PC-9 (cell line): ENCODE results near the gene BARD1. TPM values are rescaled to one million over a fixed set of nuclear protein-coding genes. Genes with fewer than 3 reads are reported as not detected.

Experiments
- Bru-seq: library from RNA; stranded (reverse); fragments of 400-500 nt; gene quantifications from one replicate; lab custom pipeline; 2021; lab: Mats Ljungman, UMichigan
- BruChase-seq, 2 experiments: library from RNA; stranded (reverse); fragments of 400-500 nt; gene quantifications; one replicate each; lab custom pipeline; 2021; lab: Mats Ljungman, UMichigan
- BruUV-seq: library from RNA; stranded (reverse); fragments of 400-500 nt; replicated peaks from 2 replicates; lab custom pipeline; 2021; lab: Mats Ljungman, UMichigan
- CTCF ChIA-PET: fragments of 300-600 bp; sonication (Branson Sonifier 250); formaldehyde crosslinking; loops from one replicate; lab custom pipeline; 2022; ENCODE audit warnings: antibody characterized with exemption; lab: Charles Lee
- POLR2A ChIA-PET: fragments of 300-600 bp; sonication (Branson Sonifier 250); formaldehyde crosslinking; loops from one replicate; lab custom pipeline; 2022; ENCODE audit warnings: antibody characterized with exemption; ENCODE audit not compliant: unreplicated experiment; lab: Charles Lee
- DNase-seq, 2 experiments: peaks; one replicate each; pipeline versions ENCODE4 v3.0.0 to v3.0.0-alpha.2; 2015 to 2022; ENCODE audit warnings: mixed read lengths in 1 of 2
- H2AFZ ChIP-seq: fragments of 200-600 bp; sonication (generic); 2 replicates; pipeline ENCODE4 v1.8.1; 2017; ENCODE audit warnings: antibody characterized with exemption
- H3F3A ChIP-seq: fragments of 200-600 bp; sonication (generic); 2 replicates; pipeline ENCODE4 v1.8.1; 2017; ENCODE audit warnings: antibody characterized with exemption, mild to moderate bottlenecking, low read depth; ENCODE audit not compliant: insufficient read depth
- H3K27ac ChIP-seq: fragments of 200-600 bp; sonication (generic); 2 replicates; pipeline ENCODE4 v1.6.1; 2016; ENCODE audit warnings: mixed run types
- H3K27me3 ChIP-seq: fragments of 200-600 bp; sonication (generic); 2 replicates; pipeline ENCODE4 v1.6.1; 2016; ENCODE audit warnings: low read depth, mixed run types; ENCODE audit not compliant: insufficient read depth
- H3K36me3 ChIP-seq: fragments of 200-600 bp; sonication (generic); 2 replicates; pipeline ENCODE4 v1.6.1; 2016; ENCODE audit warnings: low read depth, mixed run types
- H3K4me1 ChIP-seq: fragments of 200-600 bp; sonication (generic); replicated peaks from 2 replicates; pipeline ENCODE4 v1.6.1; 2016; ENCODE audit warnings: mixed run types; ENCODE audit not compliant: insufficient read depth
- H3K4me2 ChIP-seq: fragments of 200-600 bp; sonication (generic); 2 replicates; pipeline ENCODE4 v1.6.1; 2017; ENCODE audit warnings: mixed run types
- H3K4me3 ChIP-seq: fragments of 200-600 bp; sonication (generic); 2 replicates; pipeline ENCODE4 v1.6.1; 2016; ENCODE audit warnings: mixed run types
- H3K79me2 ChIP-seq: fragments of 200-600 bp; sonication (generic); 2 replicates; pipeline ENCODE4 v1.6.1; 2017; ENCODE audit warnings: low read depth, mixed run types
- H3K9me2 ChIP-seq: fragments of 200-600 bp; sonication (generic); 2 replicates; pipeline ENCODE4 v1.8.1; 2017; ENCODE audit warnings: mild to moderate bottlenecking; ENCODE audit not compliant: insufficient read depth
- H3K9me3 ChIP-seq: fragments of 200-600 bp; sonication (generic); 2 replicates; pipeline ENCODE4 v1.8.1; 2016; ENCODE audit warnings: low read depth; ENCODE audit not compliant: insufficient read depth
- H4K20me1 ChIP-seq: fragments of 200-600 bp; sonication (generic); 2 replicates; pipeline ENCODE4 v1.8.1; 2017; ENCODE audit not compliant: insufficient read depth
- CTCF ChIP-seq: fragments of 200-600 bp; sonication (generic); conservative IDR thresholded peaks from 2 replicates; pipeline ENCODE4 v1.6.1; 2017; ENCODE audit warnings: mixed run types, antibody characterized with exemption, mild to moderate bottlenecking, moderate library complexity
- EZH2 ChIP-seq: fragments of 200-600 bp; sonication (generic); IDR thresholded peaks from 2 replicates; pipeline ENCODE4 v1.8.0; 2017; ENCODE audit warnings: antibody characterized with exemption, low read depth
- intact Hi-C: fragments of 100-400 bp; cut with micrococcal nuclease; formaldehyde crosslinking; loops from one replicate; pipeline ENCODE4 v1.10.0; 2022; ENCODE audit not compliant: unreplicated experiment
- long read RNA-seq: library from polyadenylated mRNA; stranded (forward); transcript quantifications from one replicate; pipeline ENCODE4 v2.0.0, GENCODE V29; 2022
- total RNA-seq: library from RNA; stranded (reverse); gene quantifications from 2 replicates; pipeline ENCODE4 v1.2.3, GENCODE V29; 2021

The BARD1 gene
- total RNA-seq: 29.1 and 42.0 TPM in 2 replicates
- percentile 96 among the genes with signal in this experiment for Bru-seq, nascent RNA
- percentile 92 among the genes with signal in this experiment for BruChase-seq, experiment 1, labeled RNA remaining after a 2-hour chase
- percentile 77 among the genes with signal in this experiment for BruChase-seq, experiment 2, labeled RNA remaining after a 6-hour chase
- long read RNA-seq, full-length matches to known transcripts: 22 of 29 reads
- long read RNA-seq, partial matches to known transcripts: 1 of 29 reads
- long read RNA-seq, other reads (novel, unspliced or antisense): 6 of 29 reads

- Histone ChIP-seq H4K20me1 (no peaks in the 10 kb centered on the region), H3K79me2 (peaks cover 48% of the 10 kb centered on the region), H3K27me3 (no peaks in the 10 kb centered on the region), H3K36me3 (no peaks in the 10 kb centered on the region), H3K4me2 (peak within 1 kb of the TSS; percentile 96), H3K9me2 (no peaks in the 10 kb centered on the region), H2AFZ (peak within 1 kb of the TSS; percentile 99), H3K4me1 (peaks cover 35% of the 10 kb centered on the region), H3K9me3 (no peaks in the 10 kb centered on the region), H3K4me3 (peak within 1 kb of the TSS; percentile 75), H3F3A (peaks cover 11% of the 10 kb centered on the region), H3K27ac (peak within 1 kb of the TSS; percentile 83)
- TF ChIP-seq CTCF (no peak), EZH2 (no peak)
- intact Hi-C loops: loop anchor here (5.0 kb wide), 2 partner anchors 638 to 1657 kb away; partner anchors contain the start of gene IKZF2
- ChIA-PET POLR2A (interaction anchor here (0.6 kb wide), 3 partner anchors 204 to 1856 kb away, joined by 4 to 11 read pairs (median 5); no protein-coding TSS in a partner anchor), CTCF (interaction anchor here (0.7 to 1.0 kb wide), 3 partner anchors 15 to 1122 kb away, joined by 3 to 8 read pairs (median 7); no protein-coding TSS in a partner anchor)
- peak; percentile 45 to 60 for DNase-seq
- BruUV-seq: TSS peak; percentile 30
Observed at GRCh38 chr2:214808981-214809750, at the start of gene BARD1. Gene BARD1 (minus strand): TSS chr2:214809683. CDS start chr2:214809569, 114 bp downstream.

- H3K4me2 ChIP-seq: no peak overlapping the region
- H3K9me2 ChIP-seq: peaks cover 4% of the 10 kb centered on the region; the same call in 1 of the 2 replicates
- TF ChIP-seq EZH2: no peak
- TF ChIP-seq CTCF: no peak
- intact Hi-C loops: no loop called here
- no peak overlapping the region for H3K27ac ChIP-seq
- no peak overlapping the region for H3K4me3 ChIP-seq
- H3K27me3 ChIP-seq: no peaks in the 10 kb centered on the region
- H3K9me3 ChIP-seq: no peaks in the 10 kb centered on the region
- H3K79me2 ChIP-seq: no peaks in the 10 kb centered on the region
- no peaks in the 10 kb centered on the region for H3K4me1 ChIP-seq
- no peak overlapping the region for H2AFZ ChIP-seq
- H4K20me1 ChIP-seq: no peaks in the 10 kb centered on the region
- BruUV-seq: no TSS peak
- H3K36me3 ChIP-seq: no peaks in the 10 kb centered on the region
- DNase-seq: peak in 1 of 2 experiments; percentile 3
- POLR2A ChIA-PET: no interaction called here
- CTCF ChIA-PET: no interaction called here
- no peaks in the 10 kb centered on the region for H3F3A ChIP-seq
Observed at GRCh38 chr2:214856137-214856536, 46.7 kb upstream of the BARD1 start.

- POLR2A ChIA-PET: no interaction called here
Observed at GRCh38 chr2:214853906-214854305, 44.4 kb upstream of the BARD1 start.

More at GRCh38 chr2:214853906-214854305, 44.4 kb upstream of the BARD1 start:
- no peak overlapping the region for H3K4me2 ChIP-seq
- H3K36me3 ChIP-seq: no peaks in the 10 kb centered on the region
- H3K4me1 ChIP-seq: no peaks in the 10 kb centered on the region
- H3K79me2 ChIP-seq: no peaks in the 10 kb centered on the region
- H3F3A ChIP-seq: no peaks in the 10 kb centered on the region
- H3K9me2 ChIP-seq: peaks cover 4% of the 10 kb centered on the region; the same call in 1 of the 2 replicates
- TF ChIP-seq EZH2 (no peak), CTCF (no peak)
- intact Hi-C loops: no loop called here
- H3K4me3 ChIP-seq: no peak overlapping the region
- CTCF ChIA-PET: no interaction called here
- BruUV-seq: no TSS peak
- no peaks in the 10 kb centered on the region for H3K27me3 ChIP-seq
- DNase-seq: no peak
- no peaks in the 10 kb centered on the region for H4K20me1 ChIP-seq
- H3K9me3 ChIP-seq: no peaks in the 10 kb centered on the region
- H2AFZ ChIP-seq: no peak overlapping the region
- H3K27ac ChIP-seq: no peak overlapping the region
